ENCODE results near the gene USP34. TPM values are rescaled to one million over a fixed set of nuclear protein-coding genes. Genes with fewer than 3 reads are reported as not detected.

Gene USP34
- total RNA-seq, 5 donors from 2014 or later (not counting 1 experiment from before 2014, with no cell fraction given) = 118 to 193 (median 132) TPM

- DNase-seq = no peak
- H3K9me3 Mint-ChIP-seq = no peaks in the 10 kb centered on the region
- Histone ChIP-seq H3K27ac (ENCODE audit: low read length) (no peak overlapping the region), H3K4me3 (ENCODE audit: control insufficient read depth in 1 of 2, extremely low read depth in 1 of 2, low read length in 1 of 2) (no peak overlapping the region), H3K9me3 (no peaks in the 10 kb centered on the region), H3K27me3 (replicated peaks in 1 of 2; ENCODE audit: control insufficient read depth in 2 of 2, extremely low read depth in 1 of 2, insufficient read depth in 2 of 2, low read length in 1 of 2) (no peaks in the 10 kb centered on the region), H3K4me1 (ENCODE audit: control insufficient read depth in 1 of 2, extremely low read depth in 1 of 2, insufficient read depth in 2 of 2, low read length in 2 of 2) (no peaks in the 10 kb centered on the region), H3K36me3 (ENCODE audit: control insufficient read depth in 2 of 2, extremely low read depth in 1 of 2, insufficient read depth in 1 of 2, low read length in 1 of 2) (peaks cover 12 to 71% of the 10 kb centered on the region in 2 donors)
- ChIA-PET POLR2A (no interaction called here), CTCF (no interaction called here)
- ATAC-seq (replicated peaks in 1 of 4) = no peak
- no peak overlapping the region for H3K4me3 Mint-ChIP-seq
- H3K27me3 Mint-ChIP-seq = no peaks in the 10 kb centered on the region
- H3K36me3 Mint-ChIP-seq = peaks cover 58% of the 10 kb centered on the region
- no peaks in the 10 kb centered on the region for H3K4me1 Mint-ChIP-seq
- no peak overlapping the region for H3K27ac Mint-ChIP-seq
Observed at GRCh38 chr2:61247204-61247812, 223.6 kb downstream of the USP34 start.

- no CpG with 5 or more reads among the region's 1 CpG for WGBS (ENCODE audit: insufficient coverage)
- no peaks in the 10 kb centered on the region for H3K9me3 Mint-ChIP-seq
- H3K4me3 ChIP-seq (ENCODE audit: control insufficient read depth in 1 of 2, extremely low read depth in 1 of 2, low read length in 1 of 2) = no peak overlapping the region
- H3K4me1 Mint-ChIP-seq = peaks cover 0 to 6% (median under 1%) of the 10 kb centered on the region in 3 donors
- H3K4me1 ChIP-seq (ENCODE audit: control insufficient read depth in 1 of 2, extremely low read depth in 1 of 2, insufficient read depth in 2 of 2, low read length in 2 of 2) = no peaks in the 10 kb centered on the region
- H3K36me3 Mint-ChIP-seq = peaks cover 60% of the 10 kb centered on the region
- POLR2A ChIA-PET = no interaction called here
- peaks cover 12 to 73% of the 10 kb centered on the region in 2 donors for H3K36me3 ChIP-seq (ENCODE audit: control insufficient read depth in 2 of 2, extremely low read depth in 1 of 2, insufficient read depth in 1 of 2, low read length in 1 of 2)
- H3K4me3 Mint-ChIP-seq = no peak overlapping the region
- no peaks in the 10 kb centered on the region for H3K27me3 Mint-ChIP-seq
- no peaks in the 10 kb centered on the region for H3K9me3 ChIP-seq
- DNase-seq (no peak), ATAC-seq (replicated peaks in 1 of 4) (no peak)
- H3K27ac Mint-ChIP-seq = peak overlapping the region in 1 of 2 donors; percentile 58
- CTCF ChIA-PET = interaction anchor here in 1 of 2 donors (0.7 kb wide), 1 partner anchor 24 kb away, joined by 5 read pairs; no protein-coding TSS in a partner anchor
- H3K27me3 ChIP-seq (replicated peaks in 1 of 2; ENCODE audit: control insufficient read depth in 2 of 2, extremely low read depth in 1 of 2, insufficient read depth in 2 of 2, low read length in 1 of 2) = no peaks in the 10 kb centered on the region
- no peak overlapping the region for H3K27ac ChIP-seq (ENCODE audit: low read length)
Observed at GRCh38 chr2:61244694-61245093, 226.2 kb downstream of the USP34 start.

GRCh38 chr2:61241266-61241665 lies 229.6 kb downstream of the USP34 start:
- Histone ChIP-seq H3K27me3 (replicated peaks in 1 of 2; ENCODE audit: control insufficient read depth in 2 of 2, extremely low read depth in 1 of 2, insufficient read depth in 2 of 2, low read length in 1 of 2) (no peaks in the 10 kb centered on the region), H3K4me1 (ENCODE audit: control insufficient read depth in 1 of 2, extremely low read depth in 1 of 2, insufficient read depth in 2 of 2, low read length in 2 of 2) (peaks cover 3 to 8% of the 10 kb centered on the region in 2 experiments), H3K9me3 (no peaks in the 10 kb centered on the region), H3K4me3 (ENCODE audit: control insufficient read depth in 1 of 2, extremely low read depth in 1 of 2, low read length in 1 of 2) (no peak overlapping the region), H3K36me3 (ENCODE audit: control insufficient read depth in 2 of 2, extremely low read depth in 1 of 2, insufficient read depth in 1 of 2, low read length in 1 of 2) (peaks cover 0 to 47% of the 10 kb centered on the region in 2 donors), H3K27ac (ENCODE audit: low read length) (no peak overlapping the region)
- H3K4me1 Mint-ChIP-seq = peaks cover 12 to 21% (median 20%) of the 10 kb centered on the region in 3 donors
- H3K4me3 Mint-ChIP-seq = no peak overlapping the region
- H3K27me3 Mint-ChIP-seq = no peaks in the 10 kb centered on the region
- POLR2A ChIA-PET = no interaction called here
- no peaks in the 10 kb centered on the region for H3K9me3 Mint-ChIP-seq
- CTCF ChIA-PET = no interaction called here
- no peak for ATAC-seq (replicated peaks in 1 of 4)
- WGBS (ENCODE audit: insufficient coverage) = 100% methylated on average over 2 of the region's 6 CpGs
- no peak for DNase-seq
- H3K36me3 Mint-ChIP-seq = peaks cover 47% of the 10 kb centered on the region
- no peak overlapping the region for H3K27ac Mint-ChIP-seq

GRCh38 chr2:61238219-61239012 lies 232.5 kb downstream of the USP34 start:
- 14% methylated on average over 1 of the region's 1 CpG for WGBS (ENCODE audit: insufficient coverage)
- ChIA-PET POLR2A (interaction anchor here (0.5 to 0.7 kb wide), 3 partner anchors 15 to 483 kb away, joined by 3 to 6 read pairs (median 4); no protein-coding TSS in a partner anchor), CTCF (interaction anchor here (0.6 kb wide), 2 partner anchors 21 to 62 kb away, joined by 3 read pairs; no protein-coding TSS in a partner anchor)
- H3K4me3 ChIP-seq (ENCODE audit: control insufficient read depth in 1 of 2, extremely low read depth in 1 of 2, low read length in 1 of 2) = no peak overlapping the region
- H3K4me3 Mint-ChIP-seq = peak overlapping the region in 1 of 3 donors; percentile 3
- DNase-seq (peak in 1 of 35 experiments; percentile 5), ATAC-seq (replicated peaks in 1 of 4) (peak in 1 of 4 experiments; percentile 35)
- H3K27me3 Mint-ChIP-seq = no peaks in the 10 kb centered on the region
- peaks cover 3 to 8% of the 10 kb centered on the region in 2 experiments for H3K4me1 ChIP-seq (ENCODE audit: control insufficient read depth in 1 of 2, extremely low read depth in 1 of 2, insufficient read depth in 2 of 2, low read length in 2 of 2)
- H3K27ac Mint-ChIP-seq = peak overlapping the region; percentile 82 to 86
- peaks cover 8 to 35% of the 10 kb centered on the region in 2 donors for H3K36me3 ChIP-seq (ENCODE audit: control insufficient read depth in 2 of 2, extremely low read depth in 1 of 2, insufficient read depth in 1 of 2, low read length in 1 of 2)
- no peaks in the 10 kb centered on the region for H3K27me3 ChIP-seq (replicated peaks in 1 of 2; ENCODE audit: control insufficient read depth in 2 of 2, extremely low read depth in 1 of 2, insufficient read depth in 2 of 2, low read length in 1 of 2)
- H3K4me1 Mint-ChIP-seq = peaks cover 12 to 21% (median 20%) of the 10 kb centered on the region in 3 donors
- H3K36me3 Mint-ChIP-seq = peaks cover 38% of the 10 kb centered on the region
- H3K9me3 ChIP-seq = no peaks in the 10 kb centered on the region
- H3K27ac ChIP-seq (ENCODE audit: low read length) = peak overlapping the region; percentile 16
- H3K9me3 Mint-ChIP-seq = no peaks in the 10 kb centered on the region

GRCh38 chr2:61235716-61236115 lies 235.2 kb downstream of the USP34 start:
- DNase-seq = no peak
- Histone ChIP-seq H3K4me1 (ENCODE audit: control insufficient read depth in 1 of 2, extremely low read depth in 1 of 2, insufficient read depth in 2 of 2, low read length in 2 of 2) (peaks cover 3 to 8% of the 10 kb centered on the region in 2 experiments), H3K27ac (ENCODE audit: low read length) (no peak overlapping the region), H3K36me3 (ENCODE audit: control insufficient read depth in 2 of 2, extremely low read depth in 1 of 2, insufficient read depth in 1 of 2, low read length in 1 of 2) (peaks cover 15 to 32% of the 10 kb centered on the region in 2 donors), H3K27me3 (replicated peaks in 1 of 2; ENCODE audit: control insufficient read depth in 2 of 2, extremely low read depth in 1 of 2, insufficient read depth in 2 of 2, low read length in 1 of 2) (no peaks in the 10 kb centered on the region), H3K9me3 (no peaks in the 10 kb centered on the region), H3K4me3 (ENCODE audit: control insufficient read depth in 1 of 2, extremely low read depth in 1 of 2, low read length in 1 of 2) (no peak overlapping the region)
- H3K36me3 Mint-ChIP-seq = peaks cover 39% of the 10 kb centered on the region
- WGBS (ENCODE audit: insufficient coverage) = no CpG with 5 or more reads among the region's 2 CpGs
- H3K27me3 Mint-ChIP-seq = no peaks in the 10 kb centered on the region
- no peak for ATAC-seq (replicated peaks in 1 of 4)
- H3K27ac Mint-ChIP-seq = no peak overlapping the region
- no peaks in the 10 kb centered on the region for H3K9me3 Mint-ChIP-seq
- POLR2A ChIA-PET = no interaction called here
- peaks cover 12 to 21% (median 15%) of the 10 kb centered on the region in 3 donors for H3K4me1 Mint-ChIP-seq
- H3K4me3 Mint-ChIP-seq = no peak overlapping the region
- CTCF ChIA-PET = interaction anchor here in 1 of 2 donors (0.6 kb wide), 1 partner anchor 27 kb away, joined by 3 read pairs; no protein-coding TSS in a partner anchor

- WGBS (ENCODE audit: insufficient coverage) = 89% methylated on average over 1 of the region's 1 CpG
- DNase-seq = no peak
- peaks cover 4 to 9% (median 5%) of the 10 kb centered on the region in 3 donors for H3K4me1 Mint-ChIP-seq
- H3K4me1 ChIP-seq (ENCODE audit: control insufficient read depth in 1 of 2, extremely low read depth in 1 of 2, insufficient read depth in 2 of 2, low read length in 2 of 2) = peaks cover 3 to 8% of the 10 kb centered on the region in 2 experiments
- H3K27me3 ChIP-seq (replicated peaks in 1 of 2; ENCODE audit: control insufficient read depth in 2 of 2, extremely low read depth in 1 of 2, insufficient read depth in 2 of 2, low read length in 1 of 2) = no peaks in the 10 kb centered on the region
- ChIA-PET CTCF (no interaction called here), POLR2A (no interaction called here)
- peaks cover 19 to 40% of the 10 kb centered on the region in 2 donors for H3K36me3 ChIP-seq (ENCODE audit: control insufficient read depth in 2 of 2, extremely low read depth in 1 of 2, insufficient read depth in 1 of 2, low read length in 1 of 2)
- no peak overlapping the region for H3K4me3 ChIP-seq (ENCODE audit: control insufficient read depth in 1 of 2, extremely low read depth in 1 of 2, low read length in 1 of 2)
- ATAC-seq (replicated peaks in 1 of 4) = no peak
- no peaks in the 10 kb centered on the region for H3K27me3 Mint-ChIP-seq
- no peak overlapping the region for H3K4me3 Mint-ChIP-seq
- no peak overlapping the region for H3K27ac ChIP-seq (ENCODE audit: low read length)
- H3K9me3 Mint-ChIP-seq = no peaks in the 10 kb centered on the region
- no peak overlapping the region for H3K27ac Mint-ChIP-seq
- H3K9me3 ChIP-seq = no peaks in the 10 kb centered on the region
- peaks cover 43% of the 10 kb centered on the region for H3K36me3 Mint-ChIP-seq
Observed at GRCh38 chr2:61233581-61233980, 237.3 kb downstream of the USP34 start.

Data from T-cell (primary cell).